HK-2 (cell line): Measurements from ENCODE around the gene CKB.

ENCODE experiments used
- DNase-seq: peaks from one replicate; pipeline ENCODE4 v3.0.0-alpha.2; 2018; ENCODE audit not compliant: unreplicated experiment

The CKB gene

DNA sequence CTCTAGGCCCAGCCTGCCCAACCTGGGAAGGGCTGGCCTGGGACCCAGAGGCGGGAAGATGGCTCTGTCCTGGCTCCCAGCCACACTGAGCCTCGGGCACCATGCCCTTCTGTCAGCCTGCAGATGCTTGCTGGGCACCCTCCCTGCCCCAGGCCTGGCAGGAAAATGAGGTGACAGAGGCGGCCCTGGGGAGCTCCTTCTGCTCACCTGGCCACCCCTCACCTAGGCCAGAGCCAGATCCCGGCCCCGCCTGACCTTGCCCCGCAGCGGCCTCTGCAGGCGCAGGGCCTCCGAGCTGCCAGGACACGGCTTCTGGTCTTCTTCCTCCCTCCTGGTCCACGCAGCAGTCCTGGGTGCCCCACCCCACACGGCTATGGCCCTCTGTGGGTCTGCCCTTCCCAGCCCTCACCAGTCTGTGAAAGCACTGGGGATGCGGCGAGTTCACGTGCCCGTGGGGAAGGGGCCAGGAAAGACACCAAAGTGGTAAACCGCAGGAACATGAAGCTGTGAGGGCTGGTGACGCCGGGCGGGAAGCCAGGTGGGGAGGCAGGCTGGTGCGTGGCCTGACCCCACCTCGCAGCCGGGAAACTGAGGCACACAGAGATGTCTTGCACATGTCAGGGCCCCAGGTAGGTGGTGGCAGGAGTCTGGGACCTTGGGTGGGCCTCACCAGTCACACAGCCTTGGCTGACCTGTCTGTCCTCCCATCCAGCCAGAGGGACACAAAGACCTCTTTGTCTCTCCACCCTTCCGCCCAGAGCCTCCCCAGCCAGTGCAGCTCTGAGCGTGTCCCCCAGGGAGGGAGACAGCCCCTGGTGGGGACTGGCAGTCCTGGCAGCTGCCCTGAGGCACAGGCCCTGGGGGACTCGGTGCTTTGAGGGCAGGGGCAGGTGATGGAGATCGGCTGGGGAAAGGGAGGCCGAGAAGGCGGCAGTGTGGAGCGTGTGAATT, 27.0 kb upstream of the CKB start:
- DNase-seq, result no peak

DNA sequence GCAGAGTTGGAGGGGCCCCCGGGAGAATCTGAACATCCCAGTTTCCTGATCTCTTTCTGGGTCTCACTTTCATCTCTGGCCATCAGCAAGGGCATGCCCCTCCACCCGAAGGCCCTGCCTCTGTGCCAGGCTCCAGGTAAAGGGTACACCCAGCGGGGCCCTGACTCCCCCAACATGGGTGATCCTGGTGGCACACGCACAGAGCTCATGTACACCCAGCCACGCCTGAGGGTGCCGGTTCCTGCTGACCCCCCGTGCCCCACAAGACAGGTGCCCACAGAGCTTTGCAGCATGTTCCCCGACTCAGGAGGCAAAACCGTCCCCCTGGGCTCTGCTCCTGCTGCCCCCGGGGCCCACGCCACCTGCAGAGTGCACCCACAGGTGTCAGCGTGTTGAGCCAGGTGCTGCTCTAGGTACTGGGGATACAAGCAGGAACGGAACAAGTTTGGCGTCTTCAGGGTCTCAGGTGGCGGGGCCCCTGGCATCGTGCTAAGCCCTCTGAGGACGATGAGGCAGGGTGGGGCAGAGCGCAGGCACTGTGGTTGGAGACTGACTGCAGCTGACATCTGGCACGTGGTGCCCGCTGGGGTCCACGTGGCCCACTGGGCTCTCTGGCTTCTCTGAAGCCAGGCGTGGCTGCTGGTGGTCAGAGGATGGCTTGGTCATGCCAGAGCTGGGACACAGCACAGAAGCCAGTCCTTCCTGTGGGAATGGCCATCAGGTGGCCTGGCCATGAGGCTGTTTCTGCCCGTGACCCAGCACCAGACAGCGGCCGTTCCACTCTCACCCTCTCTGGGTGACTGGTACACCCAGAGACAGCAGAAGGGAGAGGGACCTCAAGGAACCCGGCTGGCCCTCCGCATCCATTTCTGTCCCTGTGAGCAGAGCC, 26.1 kb upstream of the CKB start:
- DNase-seq, result no peak

DNA sequence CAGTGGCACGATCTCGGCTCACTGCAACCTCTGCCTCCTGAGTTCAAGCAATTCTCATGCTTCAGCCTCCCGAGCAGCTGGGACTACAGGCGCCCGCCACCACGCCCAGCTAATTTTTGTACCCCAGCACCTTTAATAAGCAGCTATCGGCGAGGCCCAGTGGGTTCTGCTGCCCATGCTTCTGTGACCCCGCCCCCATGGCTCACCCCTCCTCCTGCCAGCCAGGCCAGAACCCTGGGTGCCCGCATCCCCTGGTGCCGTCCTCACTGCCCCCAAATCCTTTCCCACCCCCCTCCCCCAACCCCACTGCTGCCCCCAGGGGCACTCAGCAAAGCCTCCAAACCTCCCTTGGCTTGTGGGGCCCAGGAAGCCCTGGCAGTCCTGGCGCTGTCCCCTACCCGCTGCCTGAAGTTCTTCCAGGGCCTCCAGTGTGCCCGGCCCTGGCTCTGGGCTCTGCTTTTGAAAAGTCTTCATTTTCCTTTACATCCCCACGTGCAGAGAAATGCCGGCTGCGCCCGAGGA, 25.4 kb upstream of the CKB start:
- no peak for DNase-seq

DNA sequence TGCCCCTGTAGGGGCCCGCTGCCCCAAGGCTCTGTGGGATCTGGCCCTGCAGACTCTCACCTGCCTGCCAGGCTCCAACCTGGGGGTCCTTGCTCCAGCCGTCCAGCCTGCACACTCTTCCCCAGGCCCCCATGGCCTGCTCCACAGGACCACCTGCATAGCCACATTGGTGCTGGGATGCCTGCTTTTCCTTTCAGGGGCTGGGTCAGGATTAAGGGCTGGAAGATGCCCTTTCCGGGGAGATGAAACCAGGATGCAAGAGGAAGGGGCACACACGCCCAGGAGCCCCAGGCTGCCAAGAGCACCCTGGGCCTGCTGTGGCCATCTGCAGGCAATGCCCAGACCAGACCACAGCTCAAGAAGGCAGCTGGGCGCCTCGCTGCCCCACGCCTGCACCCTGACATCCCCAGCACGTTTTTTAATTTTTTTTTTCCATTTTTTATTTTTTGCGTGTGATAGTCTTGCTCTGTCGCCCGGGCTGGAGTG, 24.9 kb upstream of the CKB start:
- no peak for DNase-seq

DNA sequence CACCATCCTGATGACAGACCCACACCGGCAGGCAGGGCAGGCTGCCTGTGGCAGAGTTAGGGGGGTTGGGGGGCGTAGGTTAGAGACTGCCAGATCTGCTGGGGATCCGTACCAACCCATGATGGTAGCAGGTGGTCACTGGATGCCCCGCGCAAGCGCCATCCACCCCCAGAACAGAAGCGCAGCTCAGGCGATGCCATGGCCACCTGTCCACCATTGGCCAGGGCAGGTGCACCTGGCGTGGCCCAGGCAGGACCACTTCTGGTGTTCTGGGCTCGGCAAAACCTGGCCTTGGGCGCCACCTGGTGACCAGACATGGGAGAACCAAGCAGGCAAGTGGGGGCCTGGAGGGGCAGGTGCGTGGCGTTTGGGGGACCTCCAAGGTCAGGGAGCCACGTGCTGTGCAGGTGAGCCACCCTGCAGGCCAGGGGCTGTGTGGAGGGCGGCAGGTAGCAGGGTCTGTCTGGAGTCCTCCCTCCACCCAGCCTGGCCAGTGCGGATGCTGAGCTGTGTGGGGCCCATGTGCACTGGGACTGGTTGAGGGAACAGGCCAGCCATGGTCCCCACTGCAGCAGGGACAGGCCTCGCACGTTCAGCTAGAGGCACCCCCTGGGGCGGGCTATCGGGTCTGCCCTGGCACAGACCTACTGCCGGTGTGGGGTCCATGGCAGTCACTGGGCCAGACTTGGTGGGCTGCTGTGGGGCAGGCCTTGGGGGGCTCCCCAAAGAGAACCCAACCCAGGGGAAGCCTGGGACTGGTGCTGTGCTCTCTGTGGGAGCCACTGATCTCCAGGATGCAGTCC, 24.2 kb upstream of the CKB start:
- peak; percentile 78 for DNase-seq

DNA sequence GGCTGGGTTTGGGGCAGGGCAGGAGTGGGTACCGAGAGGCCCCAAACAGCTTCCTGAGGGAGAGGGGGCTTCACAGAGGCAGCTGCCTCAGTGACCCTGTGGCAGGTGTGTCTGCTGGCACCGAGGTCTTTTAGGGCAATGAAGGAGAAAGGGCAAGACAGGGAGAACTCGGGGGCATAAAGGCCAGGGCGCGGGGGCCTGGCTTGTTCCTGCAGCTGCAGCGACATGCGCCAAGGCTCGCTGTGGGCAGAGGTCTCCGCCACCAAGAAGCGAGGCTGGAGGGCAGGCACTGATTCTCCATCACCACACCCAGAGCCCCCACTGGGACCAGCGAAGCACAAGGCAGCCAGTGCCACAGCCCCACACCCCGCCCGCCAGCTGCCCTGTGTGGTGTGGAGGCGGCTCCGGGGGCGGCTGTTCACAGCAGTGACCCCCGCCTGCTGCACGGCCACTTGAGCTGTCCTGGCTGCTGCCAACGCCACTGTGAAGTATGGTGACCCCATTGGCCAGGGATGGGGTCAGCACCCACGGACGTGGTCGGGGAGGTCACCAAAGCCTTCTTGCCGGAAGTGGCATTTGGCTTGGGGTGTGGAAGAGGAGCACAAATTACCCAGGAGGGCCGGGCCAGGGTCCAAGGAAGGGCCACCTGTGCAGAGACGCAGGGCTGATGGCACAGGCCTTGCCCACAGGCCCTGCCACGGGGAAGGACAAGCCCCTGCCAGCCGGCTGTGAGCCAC, 23.5 kb upstream of the CKB start:
- no peak for DNase-seq

DNA sequence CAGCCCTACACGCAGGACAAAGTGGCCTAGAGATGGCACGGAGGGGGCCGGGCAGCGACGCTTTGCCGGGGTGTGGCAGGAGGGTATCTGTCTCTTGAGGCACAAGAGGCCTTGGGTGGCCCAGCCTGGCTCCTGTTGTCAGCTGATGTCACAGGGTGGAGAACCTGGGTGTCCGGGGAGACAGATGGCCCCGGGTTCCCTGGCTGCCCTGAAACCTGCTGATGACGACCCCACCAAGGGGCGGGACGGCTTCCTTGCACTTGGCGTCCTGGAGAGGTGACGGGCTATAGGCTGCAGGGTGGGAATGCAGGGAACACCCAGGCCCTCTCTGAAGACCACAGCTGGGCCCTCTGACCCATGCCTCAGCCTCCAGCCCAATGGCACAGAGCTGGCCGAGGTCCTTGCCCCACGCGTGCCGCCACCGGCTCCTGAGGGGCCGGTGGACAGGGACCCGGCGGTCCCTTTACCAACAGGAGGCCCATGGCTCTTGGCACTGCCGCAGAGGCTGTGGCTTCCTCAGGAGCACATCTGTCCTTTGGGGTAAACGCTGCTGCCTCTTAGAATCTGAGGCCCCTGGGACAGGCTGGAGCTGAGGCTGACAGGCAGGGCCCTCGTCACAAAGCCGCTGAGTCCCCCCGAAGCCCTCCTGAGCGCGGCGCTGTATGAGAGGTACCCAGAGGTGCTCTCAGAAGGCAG, 22.7 kb upstream of the CKB start:
- no peak for DNase-seq

DNA sequence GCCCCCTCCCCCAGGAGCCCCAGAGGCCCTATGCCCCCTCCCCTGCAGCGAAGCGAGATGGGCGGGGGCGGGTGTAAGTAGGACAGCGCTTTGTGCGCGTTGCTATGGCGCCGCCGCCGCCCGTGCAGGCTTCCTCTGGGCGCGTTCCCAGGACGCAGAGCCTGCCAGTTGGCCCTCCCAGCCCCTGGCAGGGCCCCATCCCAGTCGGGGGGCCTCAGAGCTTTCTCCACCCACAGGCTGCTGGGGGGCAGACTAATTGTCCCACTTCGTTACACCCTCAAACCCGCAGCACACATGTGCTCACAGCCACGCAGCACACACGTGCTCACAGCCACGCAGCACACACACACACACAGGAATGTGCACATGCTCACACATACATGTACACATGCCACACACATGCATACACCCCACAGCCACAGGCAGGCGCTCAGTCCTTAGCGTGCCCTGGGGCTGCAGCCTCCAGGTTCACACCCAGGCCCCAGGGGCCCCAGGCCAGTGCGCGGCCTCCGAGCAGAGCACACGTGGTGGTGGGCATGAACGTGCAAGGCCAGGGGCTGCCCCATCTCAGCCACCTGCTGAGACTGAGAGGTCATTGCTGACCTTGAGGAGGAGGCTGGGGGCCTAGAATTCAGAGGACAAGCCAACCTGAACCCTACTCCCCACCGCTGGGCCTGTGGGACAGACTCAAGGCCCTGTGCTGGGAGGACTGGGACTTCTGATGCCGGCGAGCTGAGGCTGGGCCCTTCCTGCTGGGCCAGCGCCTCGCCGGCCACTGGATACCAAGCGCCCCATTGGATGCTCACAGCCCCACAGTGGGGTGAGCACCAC, 22.0 kb upstream of the CKB start:
- no peak for DNase-seq

DNA sequence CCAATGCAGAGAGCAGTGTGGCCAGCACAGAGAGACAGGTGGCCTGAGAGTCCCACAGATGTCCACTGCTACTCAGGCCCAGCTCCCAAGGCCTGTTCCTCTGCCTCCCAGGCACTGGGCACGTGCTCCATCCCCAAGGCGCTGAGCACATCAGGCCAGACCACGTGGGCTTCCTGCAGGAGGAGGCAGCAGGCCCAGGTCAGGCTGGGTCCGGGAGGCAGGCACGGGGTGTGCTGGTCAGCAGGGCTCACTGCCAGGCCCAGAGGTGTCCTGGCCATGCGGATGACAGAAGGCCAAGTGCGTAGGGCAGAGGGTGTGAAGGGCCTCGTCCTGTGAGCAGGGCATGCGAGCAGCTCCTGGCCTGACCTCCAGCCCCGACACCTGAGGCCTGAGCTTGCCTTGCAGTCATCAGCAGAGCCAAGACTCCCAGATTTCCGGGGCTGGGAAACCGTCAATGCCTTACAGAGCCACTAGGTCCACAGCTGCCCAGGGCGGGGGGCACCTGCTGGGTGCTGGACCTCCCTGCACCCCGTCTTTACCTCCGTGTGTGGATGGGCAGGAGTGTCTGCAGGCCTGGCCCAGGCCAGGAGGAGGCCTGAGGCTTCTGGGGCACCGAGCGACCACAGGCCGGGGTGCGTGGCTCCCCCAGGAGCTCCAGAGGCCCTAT, 21.2 kb upstream of the CKB start:
- no peak for DNase-seq

DNA sequence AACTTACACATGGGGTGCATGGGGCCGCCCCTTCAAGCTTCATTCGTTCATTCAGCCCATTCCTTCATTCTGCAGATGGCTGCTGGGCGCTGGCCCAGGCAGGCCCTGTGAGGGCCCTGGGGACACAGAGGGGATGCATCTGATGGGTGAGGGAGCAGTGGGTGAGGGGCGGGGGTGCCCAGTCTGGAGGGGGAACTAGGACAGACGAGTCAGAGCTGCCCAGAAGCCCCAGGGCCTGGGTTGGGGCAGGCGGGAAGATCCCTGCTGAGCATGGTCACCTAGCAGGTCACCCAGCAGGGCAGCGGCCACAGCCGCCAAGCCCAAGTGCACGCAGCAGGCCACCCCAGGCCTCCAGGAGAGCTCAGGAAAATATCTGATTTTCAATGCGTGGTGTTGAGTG, 20.5 kb upstream of the CKB start:
- DNase-seq, result no peak

DNA sequence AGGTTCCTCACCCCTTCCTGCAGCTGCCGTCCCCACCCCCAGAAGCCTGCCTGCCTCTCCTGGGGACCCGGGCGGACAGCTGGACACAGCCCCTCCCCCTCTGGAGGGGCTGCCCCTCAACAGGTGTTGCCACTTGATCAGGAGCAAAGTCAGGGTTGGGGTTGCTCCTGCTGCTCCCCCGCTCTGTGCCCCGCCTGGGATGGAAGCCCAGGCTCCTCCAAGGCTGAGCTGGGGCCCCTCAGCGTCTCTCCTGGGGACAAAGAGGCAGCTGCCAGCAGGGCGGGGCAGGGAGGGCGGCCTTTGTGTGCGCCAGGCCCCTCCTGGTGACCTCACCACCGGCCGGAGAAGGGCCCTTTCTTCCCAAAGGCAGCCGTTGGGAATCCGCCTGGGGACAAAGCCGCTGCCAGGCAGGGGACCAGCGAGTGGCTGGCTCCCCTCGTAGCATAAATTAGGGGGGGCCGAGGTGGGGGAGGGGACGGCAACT, 20.0 kb upstream of the CKB start:
- no peak for DNase-seq

DNA sequence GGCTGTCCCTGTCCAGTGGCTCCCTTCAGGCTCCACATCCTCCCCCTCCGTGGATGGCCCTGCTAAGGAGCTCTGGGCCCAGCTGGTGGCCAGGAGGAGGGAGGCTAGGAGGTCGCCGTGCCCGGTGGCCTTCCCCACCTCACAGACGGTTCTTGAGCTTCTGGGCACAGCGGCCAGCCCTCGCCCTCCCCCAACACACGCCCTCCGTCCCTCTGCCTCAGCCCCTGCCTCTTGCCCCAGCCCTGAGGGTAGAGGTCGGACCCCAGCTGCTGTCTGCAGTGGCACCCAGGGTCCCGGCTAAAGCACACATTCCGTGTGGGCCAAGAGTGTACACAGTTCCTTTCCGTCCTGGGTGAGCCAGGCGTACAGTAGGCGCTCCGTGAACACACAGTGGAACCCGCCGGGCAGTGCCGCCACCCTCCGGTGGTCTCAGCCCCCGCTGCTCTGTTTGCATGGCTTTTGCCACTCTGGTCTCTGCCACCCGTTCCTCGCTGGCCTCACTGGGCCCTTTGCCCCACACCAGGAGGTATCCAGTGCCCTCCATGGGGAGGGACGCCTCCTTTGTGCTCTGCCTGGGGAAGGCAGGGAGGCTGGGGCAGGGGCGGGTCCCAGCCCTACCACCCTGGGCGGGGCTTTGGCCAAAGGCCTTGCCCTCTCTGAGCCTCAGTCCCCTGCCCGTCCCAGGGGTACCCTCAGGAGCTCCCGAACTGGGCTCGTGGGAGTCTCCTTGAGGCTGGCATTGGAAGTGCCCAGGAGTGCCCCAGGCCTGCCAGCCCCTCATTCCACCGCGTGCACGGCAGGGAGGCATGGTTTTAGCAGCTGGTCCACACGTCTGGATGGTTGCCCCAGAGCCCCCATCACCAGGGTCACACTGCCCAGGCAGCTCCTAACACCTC, 19.3 kb upstream of the CKB start:
- no peak for DNase-seq

DNA sequence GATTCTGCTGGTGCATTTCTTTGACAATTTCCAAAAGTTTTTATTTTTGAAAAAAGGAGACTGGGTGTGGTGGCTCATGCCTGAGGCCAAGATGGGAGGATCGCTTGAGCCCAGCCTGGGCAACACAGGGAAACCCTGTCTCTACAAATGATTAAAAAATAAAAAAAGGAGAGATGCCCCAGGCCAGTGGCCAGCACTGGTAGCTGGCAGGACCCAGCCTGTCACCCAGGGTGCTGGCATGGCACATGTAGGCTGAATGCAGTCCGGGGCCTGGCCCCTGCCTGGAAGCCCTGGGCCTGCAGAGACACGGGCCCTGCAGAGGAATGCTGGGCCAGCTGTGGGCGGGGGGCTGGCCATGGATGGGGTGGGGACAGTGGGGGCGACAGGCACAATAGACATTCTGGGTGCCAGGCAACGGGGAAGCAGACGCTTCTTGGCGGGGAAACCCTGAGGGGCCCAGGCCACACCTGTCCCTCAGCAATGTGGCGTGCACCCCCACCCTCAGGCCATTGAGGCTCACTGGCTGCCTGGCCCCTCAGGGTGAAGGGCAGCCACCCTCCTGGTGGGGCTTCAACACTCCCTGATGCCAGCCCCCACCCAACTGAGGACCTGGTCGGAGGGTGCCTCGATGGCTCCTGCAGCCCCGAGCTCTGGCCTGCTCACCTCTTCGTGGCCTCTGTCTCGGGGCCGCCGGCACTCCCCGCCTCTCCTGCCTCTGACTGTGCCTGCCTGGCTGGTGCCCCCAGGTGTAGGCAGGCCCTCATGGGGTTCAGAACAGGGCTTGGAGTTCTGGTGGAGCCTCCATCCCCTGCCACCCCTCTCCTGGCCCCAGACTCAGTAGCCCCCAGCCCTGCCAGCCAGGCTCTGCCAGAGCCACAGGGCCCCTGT, 18.4 kb upstream of the CKB start:
- no peak for DNase-seq

DNA sequence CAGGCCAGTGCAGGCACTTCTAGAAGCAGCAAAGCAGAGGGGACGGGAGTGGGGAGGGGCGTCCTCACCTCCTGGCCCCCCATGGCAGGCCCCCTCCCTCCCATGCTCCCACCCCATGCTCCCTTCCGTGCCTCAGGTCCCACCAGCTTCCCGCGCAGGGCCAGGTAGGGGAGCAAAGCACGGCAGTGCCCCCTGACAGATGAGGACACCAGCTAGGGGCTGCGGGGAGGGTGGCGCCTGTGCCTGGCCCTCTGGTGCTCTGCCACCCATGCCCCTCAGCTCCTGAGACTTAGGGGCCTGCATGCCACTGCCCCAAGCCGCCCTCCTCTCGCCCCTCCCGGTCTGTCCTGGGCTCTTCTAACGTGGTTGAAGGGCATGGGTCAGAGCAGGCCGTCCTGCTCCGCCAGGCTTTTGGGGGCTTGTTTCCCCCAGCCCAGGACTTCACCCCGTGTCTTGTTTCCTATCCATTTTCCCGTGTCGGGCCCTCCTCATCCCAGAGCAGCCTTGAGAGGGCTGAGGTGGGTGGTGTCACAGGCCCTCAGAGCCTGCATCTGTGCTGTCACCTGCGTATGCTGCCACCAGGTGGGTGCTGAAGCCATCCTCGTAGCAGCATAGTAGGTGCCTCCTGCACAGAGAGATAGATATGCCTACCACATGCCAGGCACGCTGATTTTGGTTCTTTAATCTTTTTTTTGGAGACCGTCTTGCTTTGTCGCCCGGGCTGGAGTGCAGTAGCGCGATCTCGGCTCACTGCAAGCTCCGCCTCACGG, 16.6 kb upstream of the CKB start:
- DNase-seq, result no peak

DNA sequence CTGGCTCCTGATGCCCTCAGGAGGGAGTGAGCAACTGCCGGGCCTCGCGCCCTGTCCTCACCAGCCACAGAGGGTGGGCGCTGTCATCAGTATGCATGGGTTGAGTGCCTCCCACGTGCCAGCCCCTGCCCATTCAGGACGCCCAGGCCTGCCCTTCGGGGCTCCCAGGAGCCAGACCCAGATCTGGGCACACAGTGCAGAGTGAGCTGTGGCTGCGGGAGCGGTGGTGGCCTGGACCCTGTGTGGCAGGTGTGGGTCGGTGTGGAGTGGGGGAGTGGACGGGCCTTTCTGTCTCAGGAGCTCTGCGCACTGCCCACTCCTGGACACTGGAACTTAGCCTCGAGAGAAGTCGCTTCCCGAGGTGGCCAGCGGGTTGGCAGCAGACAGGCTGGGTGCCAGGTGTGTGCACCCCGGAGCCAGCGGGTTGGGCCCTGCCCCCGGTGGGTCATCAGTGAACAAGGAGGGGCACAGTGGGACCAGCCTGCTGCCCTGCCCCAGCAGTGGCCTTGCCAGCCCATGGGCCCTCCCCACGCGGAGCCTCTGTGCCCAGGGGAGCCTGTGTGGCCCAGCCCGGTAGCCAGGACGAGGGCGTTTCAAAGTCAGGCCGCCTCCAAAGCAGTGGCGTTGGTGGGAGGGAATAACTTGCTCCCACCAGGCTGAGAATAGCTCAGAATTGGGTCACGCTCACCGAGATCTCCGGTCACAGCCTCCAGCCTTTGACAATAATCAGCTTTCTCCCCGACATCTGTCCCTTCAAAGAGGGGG, 15.8 kb upstream of the CKB start:
- no peak for DNase-seq
